ENCODE results near the gene OR2V1. TPM values are rescaled to one million over a fixed set of nuclear protein-coding genes. Genes with fewer than 3 reads are reported as not detected.

The OR2V1 gene
- total and polyA plus RNA-seq, 7 experiments from 2014 or later = not detected

DNA sequence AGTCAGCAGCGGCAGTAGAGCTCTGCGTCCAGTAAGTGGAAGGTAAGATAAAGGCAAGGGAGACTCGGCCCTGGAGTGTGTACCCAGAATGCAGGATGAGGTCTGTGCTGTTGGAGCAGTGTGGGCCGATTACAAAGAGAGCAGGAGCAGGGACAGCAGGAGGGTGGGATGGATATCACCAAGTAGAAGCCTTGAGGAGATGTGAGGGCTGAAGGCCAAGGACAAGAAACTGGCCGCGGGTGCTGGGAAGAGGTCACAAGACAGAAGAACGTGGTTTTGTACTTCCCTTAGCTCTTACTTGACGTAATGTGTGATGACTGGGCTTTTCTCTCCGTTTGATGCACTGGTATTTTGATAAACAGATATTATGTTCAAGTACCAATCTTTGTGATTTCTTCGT lies 43.7 kb downstream of the OR2V1 start:
- no peak overlapping the region for H3K27ac Mint-ChIP-seq
- ChIA-PET POLR2A (no interaction called here), CTCF (no interaction called here)
- ATAC-seq (no peak), DNase-seq (no peak)
- Histone ChIP-seq H3K9me3 (ENCODE audit: control insufficient read depth in 2 of 3, low read length in 3 of 3) (no peaks in the 10 kb centered on the region), H3K27ac (ENCODE audit: low read depth, low read length) (no peak overlapping the region), H3K36me3 (ENCODE audit: control insufficient read depth in 2 of 3, insufficient read depth in 3 of 3, low read length in 3 of 3) (no peaks in the 10 kb centered on the region), H3K4me3 (ENCODE audit: low read length) (no peak overlapping the region), H3K27me3 (ENCODE audit: control insufficient read depth in 2 of 2, insufficient read depth in 2 of 2, low read length in 2 of 2) (no peaks in the 10 kb centered on the region), H3K4me1 (ENCODE audit: control insufficient read depth in 2 of 2, insufficient read depth in 2 of 2, low read length in 2 of 2) (no peaks in the 10 kb centered on the region)
- H3K4me1 Mint-ChIP-seq = no peaks in the 10 kb centered on the region
- no peak overlapping the region for H3K4me3 Mint-ChIP-seq
- H3K36me3 Mint-ChIP-seq = no peaks in the 10 kb centered on the region
- H3K27me3 Mint-ChIP-seq = peaks cover 32 to 66% (median 42%) of the 10 kb centered on the region in 5 donors
- intact Hi-C loops (cut with micrococcal nuclease) = no loop called here
- no peaks in the 10 kb centered on the region for H3K9me3 Mint-ChIP-seq

DNA sequence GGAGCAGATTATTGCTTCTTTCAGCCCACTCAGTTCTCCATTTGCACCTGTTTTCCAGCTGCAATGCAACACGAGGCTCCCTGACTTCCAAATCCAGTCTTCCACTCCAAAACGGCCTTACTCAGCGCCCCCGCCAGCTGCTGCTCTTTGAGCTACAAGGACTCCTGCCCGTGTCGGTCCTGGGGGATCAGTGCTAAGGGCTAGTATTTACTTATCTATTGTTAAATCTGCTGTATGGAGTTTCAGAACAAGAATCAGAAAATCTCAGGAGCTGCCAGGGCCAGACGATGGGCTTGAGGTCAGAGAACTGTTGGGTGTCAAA lies 44.1 kb downstream of the OR2V1 start:
- Histone ChIP-seq H3K4me1 (ENCODE audit: control insufficient read depth in 2 of 2, insufficient read depth in 2 of 2, low read length in 2 of 2) (no peaks in the 10 kb centered on the region), H3K27me3 (ENCODE audit: control insufficient read depth in 2 of 2, insufficient read depth in 2 of 2, low read length in 2 of 2) (no peaks in the 10 kb centered on the region), H3K36me3 (ENCODE audit: control insufficient read depth in 2 of 3, insufficient read depth in 3 of 3, low read length in 3 of 3) (no peaks in the 10 kb centered on the region), H3K9me3 (ENCODE audit: control insufficient read depth in 2 of 3, low read length in 3 of 3) (no peaks in the 10 kb centered on the region), H3K4me3 (ENCODE audit: low read length) (no peak overlapping the region), H3K27ac (ENCODE audit: low read depth, low read length) (no peak overlapping the region)
- no peaks in the 10 kb centered on the region for H3K9me3 Mint-ChIP-seq
- no peak overlapping the region for H3K27ac Mint-ChIP-seq
- POLR2A ChIA-PET = no interaction called here
- no peak for ATAC-seq
- CTCF ChIA-PET = no interaction called here
- H3K4me3 Mint-ChIP-seq = no peak overlapping the region
- intact Hi-C loops (cut with micrococcal nuclease) = no loop called here
- no peaks in the 10 kb centered on the region for H3K4me1 Mint-ChIP-seq
- H3K36me3 Mint-ChIP-seq = no peaks in the 10 kb centered on the region
- H3K27me3 Mint-ChIP-seq = peaks cover 36 to 66% (median 42%) of the 10 kb centered on the region in 5 donors
- DNase-seq = no peak

DNA sequence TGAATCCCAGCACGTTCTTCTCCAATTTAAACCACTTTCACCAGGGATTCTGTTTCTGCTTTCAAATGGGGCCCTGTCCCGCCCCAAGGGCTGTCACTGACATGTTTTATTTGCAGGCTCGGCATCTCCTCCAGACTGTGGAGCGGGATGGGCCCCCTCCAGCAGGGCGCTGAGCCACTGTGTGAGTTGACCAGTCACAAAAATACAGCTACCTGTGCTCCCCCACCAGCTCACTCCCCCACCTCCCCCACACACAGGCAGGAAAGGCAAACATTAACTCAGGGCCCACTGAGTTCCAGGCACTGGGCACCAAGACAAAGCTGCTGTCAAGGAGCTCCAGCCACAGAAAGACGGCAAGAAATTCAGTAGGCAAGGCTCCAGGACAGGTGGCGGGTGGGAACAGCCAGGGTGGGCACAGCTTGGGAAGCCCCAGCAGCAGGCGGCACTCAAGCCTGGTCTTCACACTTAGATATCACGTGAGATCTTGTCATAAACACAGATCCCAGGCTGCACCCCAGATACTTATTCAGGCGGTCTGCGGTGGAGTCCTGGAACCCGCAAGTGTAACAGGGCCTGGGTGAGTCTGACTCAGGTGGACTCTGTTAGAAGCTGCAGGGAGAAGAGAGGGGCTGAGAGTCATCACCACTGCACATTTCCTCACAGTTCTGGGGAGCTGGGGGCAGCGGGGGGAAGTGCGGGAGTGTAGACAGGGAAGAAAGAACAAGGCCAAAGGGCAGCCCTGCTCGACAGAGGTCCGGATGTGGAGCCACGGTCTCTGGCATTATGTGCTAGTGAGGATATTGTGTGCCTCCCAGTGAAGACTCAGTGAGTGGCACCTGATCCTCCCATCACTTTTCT lies 44.7 kb downstream of the OR2V1 start:
- H3K4me3 Mint-ChIP-seq = no peak overlapping the region
- Histone ChIP-seq H3K4me1 (ENCODE audit: control insufficient read depth in 2 of 2, insufficient read depth in 2 of 2, low read length in 2 of 2) (no peaks in the 10 kb centered on the region), H3K27me3 (ENCODE audit: control insufficient read depth in 2 of 2, insufficient read depth in 2 of 2, low read length in 2 of 2) (no peaks in the 10 kb centered on the region), H3K36me3 (ENCODE audit: control insufficient read depth in 2 of 3, insufficient read depth in 3 of 3, low read length in 3 of 3) (no peaks in the 10 kb centered on the region), H3K9me3 (ENCODE audit: control insufficient read depth in 2 of 3, low read length in 3 of 3) (no peaks in the 10 kb centered on the region), H3K4me3 (ENCODE audit: low read length) (no peak overlapping the region), H3K27ac (ENCODE audit: low read depth, low read length) (no peak overlapping the region)
- no peak for ATAC-seq
- POLR2A ChIA-PET = no interaction called here
- H3K27ac Mint-ChIP-seq = no peak overlapping the region
- no peak for DNase-seq
- H3K4me1 Mint-ChIP-seq = no peaks in the 10 kb centered on the region
- H3K9me3 Mint-ChIP-seq = no peaks in the 10 kb centered on the region
- CTCF ChIA-PET = no interaction called here
- intact Hi-C loops (cut with micrococcal nuclease) = no loop called here
- H3K27me3 Mint-ChIP-seq = peaks cover 37 to 71% (median 42%) of the 10 kb centered on the region in 5 donors
- no peaks in the 10 kb centered on the region for H3K36me3 Mint-ChIP-seq

DNA sequence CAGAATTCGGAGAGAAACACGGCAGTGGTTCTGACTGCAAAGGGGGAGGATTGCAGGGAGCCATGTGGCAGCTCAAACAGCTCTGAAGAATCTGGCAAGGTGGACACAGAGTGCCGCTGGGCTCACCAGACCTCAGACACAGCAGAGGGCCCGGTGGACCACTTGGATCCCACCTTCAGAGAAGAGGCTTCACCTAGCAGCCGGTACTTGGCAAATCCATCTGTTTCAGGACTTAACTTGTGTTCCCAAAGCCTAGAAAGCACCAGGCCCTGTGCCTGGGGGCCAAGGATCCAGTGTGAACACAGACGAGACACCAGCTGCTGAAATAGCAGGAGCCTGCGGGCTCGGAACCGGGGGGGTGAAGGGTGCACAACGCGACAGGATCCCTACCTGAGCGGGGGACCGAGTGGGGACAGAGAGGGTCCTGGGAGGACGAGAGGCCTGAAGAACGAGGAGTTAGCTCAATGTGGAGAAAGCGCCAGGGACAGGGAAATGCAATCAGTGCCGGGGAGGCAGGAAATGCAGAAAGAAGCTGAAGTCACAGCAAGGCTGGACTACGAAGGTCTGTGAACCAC lies 46.3 kb downstream of the OR2V1 start:
- Mint-ChIP-seq H3K4me3 (no peak overlapping the region), H3K27ac (peak overlapping the region in 1 of 9 donors; percentile 48), H3K4me1 (no peaks in the 10 kb centered on the region), H3K36me3 (no peaks in the 10 kb centered on the region), H3K9me3 (no peaks in the 10 kb centered on the region), H3K27me3 (peaks cover 37 to 78% (median 49%) of the 10 kb centered on the region in 5 donors)
- POLR2A ChIA-PET = no interaction called here
- Histone ChIP-seq H3K27me3 (ENCODE audit: control insufficient read depth in 2 of 2, insufficient read depth in 2 of 2, low read length in 2 of 2) (no peaks in the 10 kb centered on the region), H3K36me3 (ENCODE audit: control insufficient read depth in 2 of 3, insufficient read depth in 3 of 3, low read length in 3 of 3) (no peaks in the 10 kb centered on the region), H3K4me3 (ENCODE audit: low read length) (no peak overlapping the region), H3K27ac (ENCODE audit: low read depth, low read length) (no peak overlapping the region), H3K4me1 (ENCODE audit: control insufficient read depth in 2 of 2, insufficient read depth in 2 of 2, low read length in 2 of 2) (no peaks in the 10 kb centered on the region), H3K9me3 (ENCODE audit: control insufficient read depth in 2 of 3, low read length in 3 of 3) (no peaks in the 10 kb centered on the region)
- CTCF ChIA-PET = interaction anchor here (1.0 kb wide), 1 partner anchor 482 kb away, joined by 3 read pairs; no protein-coding TSS in a partner anchor
- DNase-seq (no peak), ATAC-seq (no peak)
- intact Hi-C loops (cut with micrococcal nuclease) = no loop called here

DNA sequence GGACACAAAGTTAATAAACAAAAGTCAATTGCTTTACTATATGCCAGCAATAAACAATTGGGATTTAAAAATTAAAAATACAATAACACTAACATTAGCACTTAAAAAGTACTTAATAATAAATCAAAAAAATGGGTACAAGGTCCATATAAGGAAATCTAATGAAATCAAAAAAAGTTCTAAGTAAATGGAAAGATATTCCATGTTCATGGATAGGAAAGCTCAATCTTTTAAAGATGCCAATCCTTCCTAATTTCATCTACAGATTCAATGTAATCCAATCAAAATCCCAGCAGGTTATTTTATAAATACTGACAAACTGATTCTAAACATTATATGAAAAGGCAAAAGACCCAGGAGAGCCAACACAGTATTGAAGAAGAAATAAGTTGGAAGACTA lies 49.0 kb downstream of the OR2V1 start:
- intact Hi-C loops (cut with micrococcal nuclease) = no loop called here
- H3K4me3 Mint-ChIP-seq = no peak overlapping the region
- H3K9me3 ChIP-seq (ENCODE audit: control insufficient read depth in 2 of 3, low read length in 3 of 3) = no peaks in the 10 kb centered on the region
- no peaks in the 10 kb centered on the region for H3K4me1 Mint-ChIP-seq
- peaks cover 0 to 5% (median 2%) of the 10 kb centered on the region in 11 donors for H3K9me3 Mint-ChIP-seq
- DNase-seq = no peak
- H3K36me3 ChIP-seq (ENCODE audit: control insufficient read depth in 2 of 3, insufficient read depth in 3 of 3, low read length in 3 of 3) = no peaks in the 10 kb centered on the region
- H3K27me3 ChIP-seq (ENCODE audit: control insufficient read depth in 2 of 2, insufficient read depth in 2 of 2, low read length in 2 of 2) = peaks cover 0 to 3% of the 10 kb centered on the region in 2 donors
- H3K27ac Mint-ChIP-seq = no peak overlapping the region
- no peaks in the 10 kb centered on the region for H3K4me1 ChIP-seq (ENCODE audit: control insufficient read depth in 2 of 2, insufficient read depth in 2 of 2, low read length in 2 of 2)
- H3K27ac ChIP-seq (ENCODE audit: low read depth, low read length) = no peak overlapping the region
- no peak for ATAC-seq
- H3K4me3 ChIP-seq (ENCODE audit: low read length) = no peak overlapping the region
- ChIA-PET POLR2A (no interaction called here), CTCF (no interaction called here)
- peaks cover 38 to 78% (median 63%) of the 10 kb centered on the region in 5 donors for H3K27me3 Mint-ChIP-seq
- no peaks in the 10 kb centered on the region for H3K36me3 Mint-ChIP-seq

DNA sequence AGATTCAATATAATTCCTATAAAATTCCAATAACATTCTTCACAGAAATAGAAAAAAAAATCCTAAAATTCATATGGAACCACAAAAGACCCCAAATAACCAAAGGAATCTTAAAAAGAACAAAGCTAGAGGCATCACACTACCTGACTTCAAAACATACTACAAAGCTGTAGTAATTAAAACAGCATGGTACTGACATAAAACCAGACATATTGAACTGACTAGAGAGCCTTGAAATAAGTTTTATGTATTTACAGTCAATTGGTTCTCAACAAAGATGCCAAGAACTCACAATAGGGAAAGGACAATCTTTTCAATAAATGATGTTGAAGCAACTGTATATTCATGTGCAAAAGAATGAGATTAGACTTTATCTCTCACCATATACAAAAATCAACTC lies 54.0 kb downstream of the OR2V1 start:
- Mint-ChIP-seq H3K27me3 (peaks cover 15 to 63% (median 51%) of the 10 kb centered on the region in 5 donors), H3K36me3 (peaks cover 0 to 4% (median 0%) of the 10 kb centered on the region in 5 donors), H3K27ac (no peak overlapping the region), H3K4me1 (no peaks in the 10 kb centered on the region), H3K4me3 (no peak overlapping the region), H3K9me3 (peaks cover 0 to 22% (median 9%) of the 10 kb centered on the region in 11 donors)
- Histone ChIP-seq H3K27ac (ENCODE audit: low read depth, low read length) (no peak overlapping the region), H3K27me3 (ENCODE audit: control insufficient read depth in 2 of 2, insufficient read depth in 2 of 2, low read length in 2 of 2) (peaks cover 0 to 6% of the 10 kb centered on the region in 2 donors), H3K4me3 (ENCODE audit: low read length) (no peak overlapping the region), H3K36me3 (ENCODE audit: control insufficient read depth in 2 of 3, insufficient read depth in 3 of 3, low read length in 3 of 3) (no peaks in the 10 kb centered on the region), H3K4me1 (ENCODE audit: control insufficient read depth in 2 of 2, insufficient read depth in 2 of 2, low read length in 2 of 2) (no peaks in the 10 kb centered on the region), H3K9me3 (ENCODE audit: control insufficient read depth in 2 of 3, low read length in 3 of 3) (no peaks in the 10 kb centered on the region)
- DNase-seq (no peak), ATAC-seq (no peak)
- POLR2A ChIA-PET = no interaction called here
- CTCF ChIA-PET = no interaction called here
- intact Hi-C loops (cut with micrococcal nuclease) = no loop called here

All from naive thymus-derived CD4-positive, alpha-beta T cell (primary cell).